A204.1 (cell line): ENCODE measurements around the gene GRIA1.

Experiments
- FAIRE-seq: peaks from 2 replicates; lab custom pipeline; 2012; peaks lifted over from hg19 to GRCh38; lab: Jason Lieb, UNC

GRIA1 gene

GRCh38 chr5:153780876-153781705 lies 290.6 kb downstream of the GRIA1 start:
- no peak for FAIRE-seq

GRCh38 chr5:153782589-153783361 lies 292.3 kb downstream of the GRIA1 start:
- no peak for FAIRE-seq

GRCh38 chr5:153783362-153783658 lies 292.8 kb downstream of the GRIA1 start:
- FAIRE-seq = no peak

- FAIRE-seq = no peak
Measured at GRCh38 chr5:153784277-153784676, 293.8 kb downstream of the GRIA1 start.

- FAIRE-seq = no peak
Measured at GRCh38 chr5:153791339-153791738, 300.9 kb downstream of the GRIA1 start.

- FAIRE-seq = no peak
Measured at GRCh38 chr5:153792305-153792704, 301.8 kb downstream of the GRIA1 start.

- FAIRE-seq = no peak
Measured at GRCh38 chr5:153793699-153794098, 303.2 kb downstream of the GRIA1 start.

GRCh38 chr5:153794327-153794726 lies 303.9 kb downstream of the GRIA1 start:
- FAIRE-seq = no peak

- no peak for FAIRE-seq
Measured at GRCh38 chr5:153796527-153796926, 306.1 kb downstream of the GRIA1 start.

GRCh38 chr5:153797484-153797883 lies 307.0 kb downstream of the GRIA1 start:
- FAIRE-seq = no peak

GRCh38 chr5:153798830-153799229 lies 308.4 kb downstream of the GRIA1 start:
- no peak for FAIRE-seq

- no peak for FAIRE-seq
Measured at GRCh38 chr5:153799466-153799865, 309.0 kb downstream of the GRIA1 start.

GRCh38 chr5:153802050-153802821 lies 311.8 kb downstream of the GRIA1 start:
- no peak for FAIRE-seq

GRCh38 chr5:153807801-153808200 lies 317.3 kb downstream of the GRIA1 start:
- FAIRE-seq = no peak

GRCh38 chr5:153809166-153809565 lies 318.7 kb downstream of the GRIA1 start:
- FAIRE-seq = no peak

- FAIRE-seq = no peak
Measured at GRCh38 chr5:153813901-153814300, 323.4 kb downstream of the GRIA1 start.

- no peak for FAIRE-seq
Measured at GRCh38 chr5:153816870-153817269, 326.4 kb downstream of the GRIA1 start.

- no peak for FAIRE-seq
Measured at GRCh38 chr5:153818626-153819025, 328.2 kb downstream of the GRIA1 start.

- FAIRE-seq = no peak
Measured at GRCh38 chr5:153823036-153823435, 332.6 kb downstream of the GRIA1 start.

GRCh38 chr5:153824909-153825308 lies 334.4 kb downstream of the GRIA1 start:
- FAIRE-seq = no peak

- FAIRE-seq = no peak
Measured at GRCh38 chr5:153827397-153827796, 336.9 kb downstream of the GRIA1 start.

- FAIRE-seq = no peak
Measured at GRCh38 chr5:153829510-153830065, 339.1 kb downstream of the GRIA1 start.

- FAIRE-seq = no peak
Measured at GRCh38 chr5:153831973-153832372, 341.5 kb downstream of the GRIA1 start.
